HepG2 (cell line): ENCODE measurements around the gene GJD3. TPM values are rescaled to one million over a fixed set of nuclear protein-coding genes. Genes with fewer than 3 reads are reported as not detected.

ENCODE experiments used
- ATF4 ChIP-seq, 2 experiments: fragments of 450-650 bp in 1 of 2; sonication (generic) in 1 of 2; formaldehyde crosslinking; IDR thresholded peaks; 2 replicates each; pipeline versions ENCODE4 v1.5.0 to v1.8.0; 2020 to 2022; ENCODE audit warnings: mild to moderate bottlenecking in 1 of 2, missing genetic modification reagents in 1 of 2
- FOXP4 ChIP-seq: sonication (generic); formaldehyde crosslinking; IDR thresholded peaks from 2 replicates; pipeline ENCODE4 v1.4.0; 2020; ENCODE audit warnings: missing genetic modification reagents
- HDAC1 ChIP-seq: sonication (generic); formaldehyde crosslinking; IDR thresholded peaks from 2 replicates; pipeline ENCODE4 v1.5.1; 2020; ENCODE audit warnings: mild to moderate bottlenecking, missing genetic modification reagents
- HOXA5 ChIP-seq: sonication (generic); formaldehyde crosslinking; IDR thresholded peaks from 2 replicates; pipeline ENCODE4 v1.4.0; 2020; ENCODE audit warnings: missing genetic modification reagents
- IKZF4 ChIP-seq: sonication (generic); formaldehyde crosslinking; IDR thresholded peaks from 2 replicates; pipeline ENCODE4 v1.5.1; 2020; ENCODE audit warnings: borderline replicate concordance, mild to moderate bottlenecking, low read depth, missing genetic modification reagents; ENCODE audit errors: not compliant biosample characterization
- IRF1 ChIP-seq: sonication (generic); formaldehyde crosslinking; IDR thresholded peaks from 2 replicates; pipeline ENCODE4 v1.4.0; 2020; ENCODE audit warnings: low read depth, mild to moderate bottlenecking, missing genetic modification reagents
- NR3C1 ChIP-seq: sonication (generic); formaldehyde crosslinking; IDR thresholded peaks from 2 replicates; pipeline ENCODE4 v1.4.0; 2020; ENCODE audit warnings: missing genetic modification reagents
- SCMH1 ChIP-seq: sonication (generic); formaldehyde crosslinking; IDR thresholded peaks from 2 replicates; pipeline ENCODE4 v1.9.0; 2021; ENCODE audit warnings: missing genetic modification reagents, mild to moderate bottlenecking, borderline replicate concordance
- SNAI1 ChIP-seq: sonication (generic); formaldehyde crosslinking; IDR thresholded peaks from 2 replicates; pipeline ENCODE4 v1.5.0; 2020; ENCODE audit warnings: mild to moderate bottlenecking, missing genetic modification reagents, borderline replicate concordance
- TCF7 ChIP-seq: sonication (generic); IDR thresholded peaks from 2 replicates; pipeline ENCODE4 v1.6.1; 2016; ENCODE audit warnings: antibody characterized with exemption, low read depth
- YEATS4 ChIP-seq: sonication (generic); formaldehyde crosslinking; IDR thresholded peaks from 2 replicates; pipeline ENCODE4 v1.4.0; 2020; ENCODE audit warnings: missing genetic modification reagents, borderline replicate concordance
- ZBTB25 ChIP-seq: IDR thresholded peaks from 2 replicates; pipeline ENCODE4 v1.6.1; 2018; ENCODE audit warnings: missing genetic modification reagents
- ZHX1 ChIP-seq: sonication (generic); formaldehyde crosslinking; IDR thresholded peaks from 2 replicates; pipeline ENCODE4 v1.8.1; 2022; ENCODE audit warnings: low read depth, mild to moderate bottlenecking, missing genetic modification reagents
- ZMAT3 ChIP-seq: sonication (generic); formaldehyde crosslinking; conservative IDR thresholded peaks from 2 replicates; pipeline ENCODE4 v1.7.0; 2021; ENCODE audit warnings: missing genetic modification reagents
- ZNF143 ChIP-seq: sonication (generic); formaldehyde crosslinking; IDR thresholded peaks from 2 replicates; pipeline ENCODE4 v1.4.0; 2020; ENCODE audit warnings: missing genetic modification reagents
- ZNF317 ChIP-seq: sonication (generic); formaldehyde crosslinking; IDR thresholded peaks from 2 replicates; pipeline ENCODE4 v1.5.0; 2020; ENCODE audit warnings: mild to moderate bottlenecking, missing genetic modification reagents
- ZNF33A ChIP-seq: sonication (generic); formaldehyde crosslinking; IDR thresholded peaks from 2 replicates; pipeline ENCODE4 v1.5.1; 2020; ENCODE audit warnings: missing genetic modification reagents, mild to moderate bottlenecking, moderate library complexity, borderline replicate concordance
- ZNF383 ChIP-seq: sonication (generic); formaldehyde crosslinking; IDR thresholded peaks from 2 replicates; pipeline ENCODE4 v1.4.0; 2020; ENCODE audit warnings: missing genetic modification reagents, mild to moderate bottlenecking, borderline replicate concordance
- ZNF446 ChIP-seq: sonication (generic); formaldehyde crosslinking; IDR thresholded peaks from 2 replicates; pipeline ENCODE4 v1.5.0; 2020; ENCODE audit warnings: mild to moderate bottlenecking, missing genetic modification reagents
- ZNF652 ChIP-seq: IDR thresholded peaks from 2 replicates; pipeline ENCODE4 v1.6.1; 2016; ENCODE audit warnings: low read depth, borderline replicate concordance
- ZNF713 ChIP-seq: sonication (generic); formaldehyde crosslinking; IDR thresholded peaks from 2 replicates; pipeline ENCODE4 v1.4.0; 2020; ENCODE audit warnings: mild to moderate bottlenecking, missing genetic modification reagents
- ZNF83 ChIP-seq: sonication (generic); formaldehyde crosslinking; IDR thresholded peaks from 2 replicates; pipeline ENCODE4 v1.4.0; 2020; ENCODE audit warnings: missing genetic modification reagents, mild to moderate bottlenecking, borderline replicate concordance
- ZNF883 ChIP-seq: sonication (generic); formaldehyde crosslinking; IDR thresholded peaks from 2 replicates; pipeline ENCODE4 v1.5.1; 2020; ENCODE audit warnings: mild to moderate bottlenecking, missing genetic modification reagents; ENCODE audit errors: not compliant biosample characterization
- polyA plus RNA-seq, 8 experiments: library from polyadenylated mRNA; depleted of rRNA in 3 of 8; stranded (reverse) in 7 of 8; unstranded in 1 of 8; fragments of >200 nt; fragmentation: Illumina TruSeq in 4 of 8; extraction: Trizol in 4 of 8; gene quantifications; 2 replicates each; pipeline versions ENCODE4 v1.2.1 to v1.2.3, GENCODE V29; 2011 to 2016; ENCODE audit warnings: low read depth in 4 of 8, missing spikeins in 1 of 8, mixed read lengths in 1 of 8; ENCODE audit not compliant: insufficient read depth in 1 of 8
- total RNA-seq, 5 experiments: library from RNA; depleted of rRNA; stranded (reverse); fragments of >200 nt; fragmentation: Illumina TruSeq; extraction: Trizol; gene quantifications; 2 replicates each; pipeline ENCODE4 v1.2.3, GENCODE V29; 2016; ENCODE audit warnings: low read depth in 1 of 5

Gene GJD3
- total and polyA plus RNA-seq, 2 of the 13 experiments (the other 11 are each of a cell fraction or from before 2014, with no cell fraction given) = not detected

- peak; percentile 66; the same call in 1 of the 2 replicates for TF ChIP-seq FOXP4 (CRISPR knock-in tag)
- TF ChIP-seq ZHX1 (CRISPR knock-in tag) = no peak; the same call in 1 of the 2 replicates
- TF ChIP-seq TCF7 = no peak
- TF ChIP-seq SCMH1 (CRISPR knock-in tag) = no peak
- peak; percentile 92 for TF ChIP-seq ZBTB25 (CRISPR knock-in tag)
- TF ChIP-seq ZNF446 (CRISPR knock-in tag) = no peak; the same call in 1 of the 2 replicates
- TF ChIP-seq SNAI1 (CRISPR knock-in tag) = no peak
- TF ChIP-seq ZMAT3 (CRISPR knock-in tag) = 0 out of 2 replicates have a peak, but pooled peaks have one; percentile 51
- no peak for TF ChIP-seq NR3C1 (CRISPR knock-in tag)
- peak; percentile 89 for TF ChIP-seq YEATS4 (CRISPR knock-in tag)
- TF ChIP-seq HOXA5 = peak; percentile 78; the same call in 1 of the 2 replicates
- TF ChIP-seq IRF1 (CRISPR knock-in tag) = no peak
- TF ChIP-seq ATF4 (CRISPR knock-in tag; IDR thresholded peaks at IDR 0.05) = peak in 1 of 2 experiments; percentile 75; a peak in 2 of 4 replicates
- peak; percentile 95 for TF ChIP-seq ZNF883 (CRISPR knock-in tag)
- no peak for TF ChIP-seq ZNF652 (CRISPR knock-in tag)
- TF ChIP-seq ZNF317 (CRISPR knock-in tag) = 0 out of 2 replicates have a peak, but pooled peaks have one; percentile 57
- TF ChIP-seq ZNF713 (CRISPR knock-in tag) = no peak
- no peak; the same call in 1 of the 2 replicates for TF ChIP-seq ZNF143 (CRISPR knock-in tag)
- TF ChIP-seq ZNF33A (CRISPR knock-in tag) = no peak
- TF ChIP-seq IKZF4 (CRISPR knock-in tag) = peak; percentile 97
- TF ChIP-seq ZNF83 (CRISPR knock-in tag) = 0 out of 2 replicates have a peak, but pooled peaks have one; percentile 51
- 0 out of 2 replicates have a peak, but pooled peaks have one; percentile 29 for TF ChIP-seq ZNF383 (CRISPR knock-in tag)
- peak; percentile 87 for TF ChIP-seq HDAC1
Observed at GRCh38 chr17:40362696-40363110, 1.8 kb downstream of the GJD3 start (continued).
